Measurements from ENCODE around the gene UBAP2.
A peak's percentile ranks its signal among the peaks of the same experiment; 100 is the strongest.

Gene UBAP2

GRCh38 chr9:33921967-33922895, 126.5 kb downstream of the UBAP2 start:
- peak; percentile 12 for DNase-seq

DNA sequence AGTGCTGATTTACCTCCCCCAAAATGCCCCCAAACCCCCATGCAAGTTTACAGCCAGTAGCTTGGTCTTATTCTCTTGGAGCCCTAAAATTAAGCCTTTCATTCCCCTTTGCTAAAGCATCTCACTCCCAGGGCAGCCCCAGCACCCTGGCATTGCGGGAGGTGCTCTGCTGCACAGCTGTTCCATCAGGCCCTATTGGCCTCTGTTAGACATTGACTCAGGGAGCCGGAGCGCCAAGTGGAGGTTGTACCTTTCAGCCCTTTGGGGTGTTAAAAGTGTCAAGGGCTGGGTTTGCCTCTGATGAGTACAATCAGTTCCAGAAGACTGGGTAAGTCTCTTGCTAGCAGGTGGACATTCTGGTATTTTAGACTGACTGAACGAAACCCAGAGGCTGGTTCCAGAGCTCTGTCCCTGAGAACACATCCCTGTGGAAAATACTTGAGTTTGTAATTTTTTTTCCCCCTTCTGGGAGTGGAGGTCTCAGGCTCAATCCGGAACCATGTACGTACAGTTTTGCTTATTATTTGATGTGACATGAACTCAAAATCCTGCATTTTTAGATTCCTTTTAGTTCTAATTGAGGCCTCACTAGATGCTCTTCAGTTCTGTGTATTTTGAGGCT, 129.3 kb downstream of the UBAP2 start:
- no peak for DNase-seq

DNA sequence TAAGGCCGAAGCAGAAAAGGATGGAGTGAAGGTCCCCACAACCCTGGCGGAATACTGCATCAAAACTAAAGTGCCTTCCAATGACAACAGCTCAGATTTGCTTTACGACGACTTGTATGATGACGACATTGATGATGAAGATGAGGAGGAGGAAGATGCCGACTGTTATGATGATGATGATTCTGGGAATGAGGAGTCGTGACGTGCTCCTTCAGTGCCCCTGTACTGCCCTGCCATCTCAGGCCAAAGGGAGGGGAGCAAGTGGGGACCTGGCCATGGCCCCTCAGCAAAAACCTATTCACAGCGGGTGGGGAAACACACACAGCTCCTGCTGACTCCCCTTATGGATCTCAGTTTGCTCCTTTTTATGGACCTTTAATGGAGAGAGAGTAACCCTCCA, 131.7 kb downstream of the UBAP2 start:
- no peak for DNase-seq

DNA sequence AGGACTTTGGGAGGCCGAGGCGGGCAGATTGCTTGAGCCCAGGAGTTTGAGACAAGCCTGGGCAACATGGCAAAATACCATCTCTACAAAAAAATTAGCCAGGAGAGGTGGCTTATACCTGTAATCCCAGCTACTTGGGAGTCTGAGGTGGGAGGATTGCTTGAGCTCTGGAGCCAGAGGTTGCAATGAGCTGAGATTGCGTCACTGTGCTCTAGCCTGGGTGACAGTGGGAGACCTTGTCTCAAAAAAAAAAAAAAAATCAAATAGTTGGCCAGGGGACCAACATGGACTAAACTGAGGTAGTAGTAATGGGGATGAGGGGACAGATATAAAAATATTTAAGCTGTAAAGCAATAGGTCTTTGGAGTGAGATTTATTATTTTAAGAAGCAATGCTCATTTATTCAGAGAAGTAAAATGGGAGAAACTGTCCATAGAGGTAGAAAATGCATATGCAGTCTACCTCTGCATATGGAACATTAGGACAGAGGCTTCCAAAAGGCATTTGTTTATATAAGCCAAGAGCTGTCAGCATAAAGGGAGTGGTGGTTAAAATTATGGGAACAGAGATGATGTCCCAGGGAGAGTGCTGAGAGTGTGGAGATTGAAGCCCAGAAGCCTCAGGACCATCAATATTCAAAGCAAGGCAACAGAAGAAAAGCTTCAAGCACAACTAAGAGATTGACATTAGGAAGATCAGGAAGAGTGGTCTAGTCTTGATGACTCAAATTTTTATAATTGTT, 133.6 kb downstream of the UBAP2 start:
- DNase-seq: no peak

GRCh38 chr9:33913541-33913940, 135.1 kb downstream of the UBAP2 start:
- no peak for DNase-seq

DNA sequence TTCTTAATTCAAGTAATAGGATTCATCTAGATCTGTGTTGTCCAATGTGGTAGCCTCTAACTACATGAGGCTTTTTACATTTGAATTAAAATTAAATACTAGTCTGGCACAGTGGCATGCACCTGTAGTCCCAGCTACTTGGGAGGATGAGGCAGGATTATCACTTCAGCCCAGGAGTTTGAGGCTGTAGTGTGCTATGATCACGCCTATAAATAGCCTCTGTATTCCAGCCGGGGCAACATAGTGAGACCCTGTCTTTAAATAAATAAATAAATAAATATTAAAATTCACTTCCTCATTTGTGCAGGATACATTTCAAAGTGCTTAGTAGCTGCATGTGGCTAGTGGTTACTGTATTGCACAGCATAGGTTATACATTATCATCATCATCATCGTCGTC, 139.9 kb downstream of the UBAP2 start:
- DNase-seq: no peak

- DNase-seq: no peak
These were observed 140.6 kb downstream of the UBAP2 start for GRCh38 chr9:33908114-33908513.

- DNase-seq: no peak
These were observed 141.3 kb downstream of the UBAP2 start for GRCh38 chr9:33907347-33907746.

GRCh38 chr9:33906769-33907168, 141.9 kb downstream of the UBAP2 start:
- no peak for DNase-seq

DNA sequence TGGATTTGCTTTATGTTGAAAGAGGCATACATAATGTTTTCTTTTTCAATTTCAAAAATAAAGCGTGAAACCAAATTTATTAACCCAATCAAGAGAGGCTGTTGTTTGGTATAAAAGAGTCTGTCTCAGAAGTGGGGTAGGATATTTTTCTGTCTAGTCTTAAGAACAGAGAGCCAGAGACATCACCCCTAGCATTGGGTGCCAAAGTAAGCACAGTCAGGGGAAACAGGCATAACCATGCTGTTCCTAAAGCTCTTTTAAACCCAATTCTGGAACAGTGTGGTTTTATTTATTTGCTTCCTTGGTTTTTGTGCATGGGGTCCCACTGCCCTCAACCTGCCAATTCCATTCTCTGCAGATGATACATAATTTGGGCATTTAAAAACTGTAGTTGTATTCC, 143.6 kb downstream of the UBAP2 start:
- DNase-seq: no peak

DNA sequence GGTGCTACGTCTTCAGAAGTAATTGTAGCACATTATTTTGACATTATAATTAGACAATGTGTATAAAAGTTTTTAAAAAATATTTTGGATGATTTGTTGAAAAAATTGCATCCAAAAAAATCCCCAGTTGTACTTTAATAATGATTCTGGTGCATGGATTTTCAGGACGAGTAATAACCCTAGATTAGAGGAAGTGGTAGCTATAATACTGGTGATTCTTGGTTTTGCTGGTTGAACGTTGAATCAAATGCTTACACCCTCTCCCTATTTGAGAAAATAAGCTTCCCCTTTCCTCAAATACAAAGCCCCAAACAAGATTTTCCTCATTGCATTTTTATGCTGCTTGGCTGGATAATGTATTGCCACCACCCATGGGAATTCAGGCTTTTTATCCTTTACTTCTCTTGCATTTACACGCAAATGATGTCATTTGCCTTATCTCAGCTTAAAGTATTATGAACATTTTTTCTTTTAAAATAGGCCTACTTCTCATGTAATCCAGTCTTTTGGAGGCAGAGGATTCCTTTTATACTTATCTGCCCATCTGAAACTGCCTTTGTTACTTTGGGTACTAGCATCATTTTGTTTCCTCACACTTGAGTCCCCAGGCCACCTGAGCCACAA, 145.4 kb downstream of the UBAP2 start:
- no peak for DNase-seq

GRCh38 chr9:33894316-33894715, 154.4 kb downstream of the UBAP2 start:
- no peak for DNase-seq

DNA sequence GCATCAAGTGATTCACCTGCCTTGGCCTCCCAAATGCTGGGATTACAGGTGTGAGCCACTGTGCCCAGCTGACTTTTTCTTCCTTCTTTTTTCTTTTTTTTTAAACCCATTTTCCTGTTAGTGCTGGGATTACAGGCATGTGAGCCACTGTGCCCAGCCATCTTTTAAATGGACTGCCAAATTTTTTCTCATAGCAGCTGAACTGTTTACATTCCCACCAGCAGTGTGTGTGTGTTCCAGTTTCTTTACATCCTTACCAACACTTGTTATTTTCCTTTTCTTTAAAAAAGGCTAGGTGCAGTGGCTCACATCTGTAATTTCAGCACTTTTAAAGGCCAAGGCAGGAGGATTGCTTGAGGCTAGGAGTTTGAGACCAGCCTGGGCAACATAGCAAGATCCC, 154.8 kb downstream of the UBAP2 start:
- DNase-seq: no peak

DNA sequence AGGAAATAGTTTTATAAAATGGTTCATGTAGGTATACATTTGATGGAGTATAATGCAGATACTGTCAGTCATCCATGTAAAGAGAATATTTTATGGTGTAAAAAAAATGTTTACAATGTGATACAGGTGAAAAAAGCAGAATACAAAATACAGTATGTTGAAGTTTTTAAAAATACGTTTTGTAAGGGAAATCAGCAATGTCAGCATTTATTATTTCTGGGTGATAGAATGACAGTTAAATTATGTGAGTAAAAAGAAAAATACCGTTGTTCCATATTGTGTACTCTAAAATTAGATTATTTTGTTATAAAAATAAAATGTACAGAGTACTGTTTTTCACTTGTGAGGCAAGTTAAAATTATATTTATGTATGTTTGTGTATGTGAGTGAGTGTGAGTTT, 162.7 kb downstream of the UBAP2 start:
- DNase-seq: no peak

GRCh38 chr9:33884856-33885701, 163.6 kb downstream of the UBAP2 start:
- peak; percentile 39 for DNase-seq

DNA sequence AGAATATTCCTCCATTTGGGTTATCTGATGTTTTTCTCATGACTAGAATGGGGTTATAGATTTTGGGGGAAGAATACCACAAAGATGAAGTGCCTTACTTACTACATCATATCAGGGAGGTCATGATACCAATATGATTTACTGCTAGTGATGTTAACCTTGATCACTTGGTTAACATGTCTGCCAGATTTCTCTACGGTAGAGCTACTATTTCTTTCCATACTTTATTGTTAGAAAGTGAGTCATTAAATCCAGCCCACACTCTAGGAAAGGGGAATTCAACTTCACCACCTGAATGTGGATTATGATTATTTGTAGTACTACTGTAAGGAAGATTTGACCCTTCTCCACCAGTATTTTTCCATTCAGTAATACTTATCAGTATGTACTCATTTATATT, 167.1 kb downstream of the UBAP2 start:
- DNase-seq: peak; percentile 44

DNA sequence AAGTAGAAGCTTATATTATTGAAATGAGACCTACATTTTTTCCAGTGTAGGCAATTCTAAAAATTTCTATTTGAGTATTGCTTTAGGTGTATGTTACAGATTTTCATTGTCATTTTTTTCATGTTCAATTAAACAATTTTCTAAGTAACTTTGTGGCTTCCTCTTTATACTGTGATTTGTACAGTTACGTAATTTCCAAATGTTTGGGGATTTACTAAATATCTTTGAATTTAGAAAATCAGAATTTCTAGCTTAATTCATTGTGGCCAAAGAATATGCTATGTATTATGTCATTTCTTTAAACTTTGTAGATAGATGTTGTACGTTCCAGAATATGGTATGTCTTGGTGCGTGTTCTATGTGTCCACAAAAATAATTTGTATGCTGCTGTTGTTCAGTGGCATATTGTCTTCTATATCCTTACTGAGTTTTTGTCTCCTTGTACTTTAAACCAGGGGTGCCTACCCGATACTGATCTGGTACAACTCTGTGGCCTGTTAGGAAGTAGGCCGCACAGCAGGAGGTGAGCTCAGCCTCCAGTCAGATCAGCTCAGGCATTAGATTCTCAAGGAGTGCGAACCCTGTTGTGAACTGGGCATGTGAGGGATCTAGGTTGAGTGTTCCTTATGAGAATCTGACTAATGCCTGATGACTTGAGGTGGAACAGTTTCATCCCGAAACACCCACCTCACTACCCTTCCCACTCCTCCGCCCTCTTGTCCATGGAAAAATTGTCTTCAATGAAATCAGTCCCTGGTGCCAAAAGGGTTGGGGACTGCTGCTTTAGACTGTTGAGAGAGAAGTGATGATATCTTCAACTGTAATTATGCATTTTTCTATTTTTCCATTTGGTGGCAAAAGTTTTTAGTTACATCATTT, 168.2 kb downstream of the UBAP2 start:
- no peak for DNase-seq

DNA sequence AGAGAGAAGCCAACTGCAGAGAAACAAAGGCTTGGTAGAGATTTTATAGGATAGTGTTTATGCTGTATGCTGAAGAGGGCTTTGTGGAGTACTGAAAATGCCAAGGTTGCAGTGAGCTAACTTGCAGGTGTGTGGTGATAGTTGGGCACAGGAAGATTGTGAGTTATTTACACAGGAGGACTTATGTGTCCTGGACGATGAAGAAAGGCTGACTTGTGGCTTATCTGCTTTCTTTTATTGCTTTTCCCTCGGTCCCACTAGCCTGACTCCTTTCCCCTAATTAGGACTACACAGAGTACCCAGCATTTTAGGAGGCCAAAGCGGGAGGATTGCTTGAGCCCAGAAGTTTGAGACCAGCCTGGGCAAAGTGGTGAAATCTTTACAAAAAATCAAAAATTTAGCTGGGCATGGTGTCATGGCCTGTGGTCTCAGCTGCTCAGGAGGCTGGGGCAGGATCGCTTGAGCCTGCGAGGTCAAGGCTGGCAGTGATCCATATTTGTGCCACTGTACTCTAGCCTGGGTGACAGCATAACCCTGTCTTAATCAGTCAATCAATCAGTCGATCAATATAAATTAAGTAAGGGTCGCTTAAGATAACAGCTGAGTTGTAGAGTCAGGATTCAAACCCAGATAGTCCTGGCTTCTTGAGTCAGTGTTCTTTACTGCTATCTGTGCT, 169.9 kb downstream of the UBAP2 start:
- DNase-seq: no peak

GRCh38 chr9:33877727-33878489, 170.8 kb downstream of the UBAP2 start:
- DNase-seq: no peak
